Liver (tissue), 9 donors: ENCODE results near the gene GNE. TPM values are rescaled to one million over a fixed set of nuclear protein-coding genes. Genes with fewer than 3 reads are reported as not detected.

Experiments
- DNase-seq: peaks from one replicate; pipeline ENCODE4 v3.0.0-alpha.2; 2017; ENCODE audit warnings: low spot score
- H3K27ac ChIP-seq, 2 donors: one replicate each; pipeline ENCODE4 v1.7.0; 2013; ENCODE audit warnings: inconsistent platforms in 2 of 2, low read length in 2 of 2, control low read depth in 1 of 2, low read depth in 1 of 2, mild to moderate bottlenecking in 1 of 2
- H3K27me3 ChIP-seq, 4 donors: one replicate each; pipeline versions ENCODE4 v1.6.1 to v1.7.0; 2013; ENCODE audit warnings: low read length in 3 of 4, inconsistent platforms in 1 of 4, mild to moderate bottlenecking in 1 of 4, moderate library complexity in 1 of 4; ENCODE audit not compliant: control insufficient read depth in 4 of 4, insufficient read depth in 4 of 4
- H3K36me3 ChIP-seq, 4 donors: one replicate each; pipeline versions ENCODE4 v1.6.1 to v1.7.0; 2013; ENCODE audit warnings: low read length in 3 of 4, mild to moderate bottlenecking in 3 of 4, low read depth in 1 of 4, moderate library complexity in 1 of 4; ENCODE audit not compliant: control insufficient read depth in 4 of 4, insufficient read depth in 3 of 4
- H3K4me1 ChIP-seq, 4 donors: one replicate each; pipeline versions ENCODE4 v1.6.1 to v1.7.0; 2013; ENCODE audit warnings: low read length in 3 of 4, mild to moderate bottlenecking in 3 of 4, moderate library complexity in 1 of 4; ENCODE audit not compliant: control insufficient read depth in 4 of 4, insufficient read depth in 4 of 4
- H3K4me3 ChIP-seq, 3 donors: one replicate each; pipeline versions ENCODE4 v1.6.1 to v1.7.0; 2013; ENCODE audit warnings: low read length in 3 of 3, control low read depth in 1 of 3, low read depth in 1 of 3, mild to moderate bottlenecking in 1 of 3
- H3K9ac ChIP-seq, 2 donors: one replicate each; pipeline ENCODE4 v1.7.0; 2013; ENCODE audit warnings: low read length in 2 of 2, mild to moderate bottlenecking in 2 of 2, moderate library complexity in 2 of 2, control low read depth in 1 of 2, low read depth in 1 of 2
- H3K9me3 ChIP-seq, 4 donors: one replicate each; pipeline versions ENCODE4 v1.6.1 to v1.7.0; 2013; ENCODE audit warnings: low read length in 3 of 4; ENCODE audit not compliant: control insufficient read depth in 4 of 4
- FOXA1 ChIP-seq: IDR thresholded peaks from 2 replicates; pipeline ENCODE4 v1.6.1; 2016; ENCODE audit warnings: antibody characterized with exemption
- FOXA2 ChIP-seq: IDR thresholded peaks from 2 replicates; pipeline ENCODE4 v1.6.1; 2016; ENCODE audit warnings: antibody characterized with exemption
- GABPA ChIP-seq, 2 donors: IDR thresholded peaks in 1 of 2; conservative IDR thresholded peaks in 1 of 2; 2 replicates each; pipeline ENCODE4 v1.6.1; 2016; ENCODE audit warnings: antibody characterized with exemption in 2 of 2, mild to moderate bottlenecking in 1 of 2, moderate library complexity in 1 of 2
- HNF4A ChIP-seq, 2 donors: conservative IDR thresholded peaks; 2 replicates each; pipeline ENCODE4 v1.6.1; 2016; ENCODE audit warnings: antibody characterized with exemption in 2 of 2, mild to moderate bottlenecking in 2 of 2
- HNF4G ChIP-seq: IDR thresholded peaks from 2 replicates; pipeline ENCODE4 v1.6.1; 2016; ENCODE audit warnings: antibody characterized with exemption
- JUND ChIP-seq, 2 donors: IDR thresholded peaks; 2 replicates each; pipeline ENCODE4 v1.6.1; 2016; ENCODE audit warnings: antibody characterized with exemption in 2 of 2
- NR2F2 ChIP-seq: IDR thresholded peaks from 2 replicates; pipeline ENCODE4 v1.6.1; 2016; ENCODE audit warnings: antibody characterized with exemption
- RAD21 ChIP-seq, 2 donors: IDR thresholded peaks; 2 replicates each; pipeline ENCODE4 v1.6.1; 2016; ENCODE audit warnings: antibody characterized with exemption in 2 of 2, mild to moderate bottlenecking in 2 of 2
- RXRA ChIP-seq, 2 donors: IDR thresholded peaks; 2 replicates each; pipeline ENCODE4 v1.6.1; 2017 to 2018; ENCODE audit warnings: antibody characterized with exemption in 2 of 2, mild to moderate bottlenecking in 1 of 2
- SP1 ChIP-seq: IDR thresholded peaks from 2 replicates; pipeline ENCODE4 v1.6.1; 2018; ENCODE audit warnings: antibody characterized with exemption, mild to moderate bottlenecking
- WGBS: extraction: QIAGEN DNeasy Blood & Tissue Kit; methylation state at CpG from one replicate; pipeline ENCODE4 v1.1.7; 2013; 5-methylcytosine and 5-hydroxymethylcytosine counted together
- polyA plus RNA-seq, 2 donors: library from polyadenylated mRNA; stranded (reverse) in 1 of 2; unstranded in 1 of 2; fragments of 200-250 nt in 1 of 2; fragments of >200 nt in 1 of 2; fragmentation: Nextera tagmentation in 1 of 2; extraction: Ambion mirVana in 1 of 2; gene quantifications; one replicate each; pipeline versions ENCODE4 v1.2.1 to v1.2.3, GENCODE V29; 2013 to 2015
- total RNA-seq, 2 donors: library from RNA; depleted of rRNA; stranded (reverse); fragments of >200 nt; gene quantifications; one replicate each; pipeline ENCODE4 v1.2.3, GENCODE V29; 2014
- TF ChIP-seq, protein P1 (sequence below): IDR thresholded peaks from 2 replicates; pipeline ENCODE4 v1.6.1; 2016; ENCODE audit warnings: antibody characterized with exemption, mild to moderate bottlenecking
- TF ChIP-seq, protein P2 (sequence below): IDR thresholded peaks from 2 replicates; pipeline ENCODE4 v1.6.1; 2016; ENCODE audit warnings: antibody characterized with exemption
- TF ChIP-seq, protein P3 (sequence below): IDR thresholded peaks from 2 replicates; pipeline ENCODE4 v1.6.1; 2016; ENCODE audit warnings: antibody characterized with exemption
- TF ChIP-seq, protein P4 (sequence below): fragments of 150-350 bp; IDR thresholded peaks from 2 replicates; pipeline ENCODE4 v1.5.1; 2017; ENCODE audit warnings: improper control_type of control experiment, low read depth, low read length; ENCODE audit not compliant: missing input control
- TF ChIP-seq, protein P5 (sequence below): IDR thresholded peaks from 2 replicates; pipeline ENCODE4 v1.6.1; 2016; ENCODE audit warnings: antibody characterized with exemption
- donor health status: healthy.
- donor health status: healthy.
- donor health status: healthy.
- donor health status: healthy.
- donor health status: healthy.

The GNE gene
- total and polyA plus RNA-seq, 4 donors = 21.8 to 177 (median 38.1) TPM

DNA sequence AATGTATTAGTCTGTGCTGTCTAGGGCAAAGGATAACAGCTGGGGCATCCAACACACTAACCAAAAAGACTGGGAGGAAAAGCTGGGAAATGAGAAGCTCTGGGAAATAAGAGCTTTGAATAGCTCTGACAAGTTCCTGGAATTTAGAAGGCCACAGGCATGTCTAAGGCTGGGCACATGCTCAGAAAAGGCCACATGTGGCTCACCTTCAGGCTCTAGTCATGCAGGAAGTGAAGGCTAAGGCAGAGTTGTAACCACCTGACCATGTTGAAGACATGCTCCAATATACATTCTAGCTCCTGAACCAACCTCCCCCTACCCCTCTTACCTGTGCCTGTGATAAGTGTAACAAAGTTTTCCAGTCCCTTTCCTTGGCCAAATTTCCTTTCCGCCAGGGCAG lies 35.8 kb downstream of the GNE start:
- H3K27ac ChIP-seq = no peak overlapping the region
- no peak for DNase-seq
- no peaks in the 10 kb centered on the region for H3K27me3 ChIP-seq
- no peak overlapping the region for H3K4me3 ChIP-seq
- no peaks in the 10 kb centered on the region for H3K9me3 ChIP-seq
- no peak for TF ChIP-seq SP1
- TF ChIP-seq, protein P1, sequence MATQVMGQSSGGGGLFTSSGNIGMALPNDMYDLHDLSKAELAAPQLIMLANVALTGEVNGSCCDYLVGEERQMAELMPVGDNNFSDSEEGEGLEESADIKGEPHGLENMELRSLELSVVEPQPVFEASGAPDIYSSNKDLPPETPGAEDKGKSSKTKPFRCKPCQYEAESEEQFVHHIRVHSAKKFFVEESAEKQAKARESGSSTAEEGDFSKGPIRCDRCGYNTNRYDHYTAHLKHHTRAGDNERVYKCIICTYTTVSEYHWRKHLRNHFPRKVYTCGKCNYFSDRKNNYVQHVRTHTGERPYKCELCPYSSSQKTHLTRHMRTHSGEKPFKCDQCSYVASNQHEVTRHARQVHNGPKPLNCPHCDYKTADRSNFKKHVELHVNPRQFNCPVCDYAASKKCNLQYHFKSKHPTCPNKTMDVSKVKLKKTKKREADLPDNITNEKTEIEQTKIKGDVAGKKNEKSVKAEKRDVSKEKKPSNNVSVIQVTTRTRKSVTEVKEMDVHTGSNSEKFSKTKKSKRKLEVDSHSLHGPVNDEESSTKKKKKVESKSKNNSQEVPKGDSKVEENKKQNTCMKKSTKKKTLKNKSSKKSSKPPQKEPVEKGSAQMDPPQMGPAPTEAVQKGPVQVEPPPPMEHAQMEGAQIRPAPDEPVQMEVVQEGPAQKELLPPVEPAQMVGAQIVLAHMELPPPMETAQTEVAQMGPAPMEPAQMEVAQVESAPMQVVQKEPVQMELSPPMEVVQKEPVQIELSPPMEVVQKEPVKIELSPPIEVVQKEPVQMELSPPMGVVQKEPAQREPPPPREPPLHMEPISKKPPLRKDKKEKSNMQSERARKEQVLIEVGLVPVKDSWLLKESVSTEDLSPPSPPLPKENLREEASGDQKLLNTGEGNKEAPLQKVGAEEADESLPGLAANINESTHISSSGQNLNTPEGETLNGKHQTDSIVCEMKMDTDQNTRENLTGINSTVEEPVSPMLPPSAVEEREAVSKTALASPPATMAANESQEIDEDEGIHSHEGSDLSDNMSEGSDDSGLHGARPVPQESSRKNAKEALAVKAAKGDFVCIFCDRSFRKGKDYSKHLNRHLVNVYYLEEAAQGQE = no peak
- TF ChIP-seq, protein P2, sequence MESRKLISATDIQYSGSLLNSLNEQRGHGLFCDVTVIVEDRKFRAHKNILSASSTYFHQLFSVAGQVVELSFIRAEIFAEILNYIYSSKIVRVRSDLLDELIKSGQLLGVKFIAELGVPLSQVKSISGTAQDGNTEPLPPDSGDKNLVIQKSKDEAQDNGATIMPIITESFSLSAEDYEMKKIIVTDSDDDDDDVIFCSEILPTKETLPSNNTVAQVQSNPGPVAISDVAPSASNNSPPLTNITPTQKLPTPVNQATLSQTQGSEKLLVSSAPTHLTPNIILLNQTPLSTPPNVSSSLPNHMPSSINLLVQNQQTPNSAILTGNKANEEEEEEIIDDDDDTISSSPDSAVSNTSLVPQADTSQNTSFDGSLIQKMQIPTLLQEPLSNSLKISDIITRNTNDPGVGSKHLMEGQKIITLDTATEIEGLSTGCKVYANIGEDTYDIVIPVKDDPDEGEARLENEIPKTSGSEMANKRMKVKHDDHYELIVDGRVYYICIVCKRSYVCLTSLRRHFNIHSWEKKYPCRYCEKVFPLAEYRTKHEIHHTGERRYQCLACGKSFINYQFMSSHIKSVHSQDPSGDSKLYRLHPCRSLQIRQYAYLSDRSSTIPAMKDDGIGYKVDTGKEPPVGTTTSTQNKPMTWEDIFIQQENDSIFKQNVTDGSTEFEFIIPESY = no peak
- TF ChIP-seq HNF4G = no peak
- no peak for TF ChIP-seq GABPA (IDR thresholded peaks at IDR 0.05 in 1 of 2, conservative IDR thresholded peaks at IDR 0.05 in 1 of 2)
- TF ChIP-seq NR2F2 = no peak
- TF ChIP-seq FOXA2 = no peak
- TF ChIP-seq, protein P3, sequence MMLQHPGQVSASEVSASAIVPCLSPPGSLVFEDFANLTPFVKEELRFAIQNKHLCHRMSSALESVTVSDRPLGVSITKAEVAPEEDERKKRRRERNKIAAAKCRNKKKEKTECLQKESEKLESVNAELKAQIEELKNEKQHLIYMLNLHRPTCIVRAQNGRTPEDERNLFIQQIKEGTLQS = no peak
- WGBS = 98% methylated on average over 1 of the region's 1 CpG
- H3K4me1 ChIP-seq = peaks cover 0 to 1% (median 0%) of the 10 kb centered on the region in 4 donors
- H3K36me3 ChIP-seq = peaks cover 35 to 83% (median 73%) of the 10 kb centered on the region in 4 donors
- H3K9ac ChIP-seq = no peak overlapping the region

DNA sequence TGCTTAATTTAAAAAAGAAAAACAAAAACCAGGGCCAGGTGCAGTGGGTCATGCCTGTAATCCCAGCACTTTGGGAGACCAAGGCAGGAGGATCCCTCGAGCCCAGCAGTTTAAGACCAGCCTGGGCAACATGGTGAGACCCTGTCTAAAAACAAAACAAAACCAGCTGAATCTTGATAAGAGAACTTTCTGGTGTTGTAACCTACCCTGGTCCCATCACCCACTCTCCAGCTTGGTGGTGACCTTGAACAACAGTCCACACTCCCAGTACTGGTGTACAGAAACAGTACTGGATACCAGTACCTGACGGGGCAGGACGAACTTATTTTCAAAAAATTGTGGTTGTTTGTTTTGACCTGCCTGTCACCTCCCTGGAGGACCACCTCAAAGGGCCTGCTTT lies 36.6 kb downstream of the GNE start:
- Histone ChIP-seq H3K27me3 (no peaks in the 10 kb centered on the region), H3K36me3 (peaks cover 34 to 83% (median 73%) of the 10 kb centered on the region in 4 donors), H3K4me3 (no peak overlapping the region), H3K27ac (no peak overlapping the region), H3K9me3 (no peaks in the 10 kb centered on the region), H3K4me1 (peaks cover 0 to 1% (median 0%) of the 10 kb centered on the region in 4 donors), H3K9ac (no peak overlapping the region)
- 65% methylated on average over 3 of the region's 3 CpGs for WGBS
- TF ChIP-seq, protein P4, sequence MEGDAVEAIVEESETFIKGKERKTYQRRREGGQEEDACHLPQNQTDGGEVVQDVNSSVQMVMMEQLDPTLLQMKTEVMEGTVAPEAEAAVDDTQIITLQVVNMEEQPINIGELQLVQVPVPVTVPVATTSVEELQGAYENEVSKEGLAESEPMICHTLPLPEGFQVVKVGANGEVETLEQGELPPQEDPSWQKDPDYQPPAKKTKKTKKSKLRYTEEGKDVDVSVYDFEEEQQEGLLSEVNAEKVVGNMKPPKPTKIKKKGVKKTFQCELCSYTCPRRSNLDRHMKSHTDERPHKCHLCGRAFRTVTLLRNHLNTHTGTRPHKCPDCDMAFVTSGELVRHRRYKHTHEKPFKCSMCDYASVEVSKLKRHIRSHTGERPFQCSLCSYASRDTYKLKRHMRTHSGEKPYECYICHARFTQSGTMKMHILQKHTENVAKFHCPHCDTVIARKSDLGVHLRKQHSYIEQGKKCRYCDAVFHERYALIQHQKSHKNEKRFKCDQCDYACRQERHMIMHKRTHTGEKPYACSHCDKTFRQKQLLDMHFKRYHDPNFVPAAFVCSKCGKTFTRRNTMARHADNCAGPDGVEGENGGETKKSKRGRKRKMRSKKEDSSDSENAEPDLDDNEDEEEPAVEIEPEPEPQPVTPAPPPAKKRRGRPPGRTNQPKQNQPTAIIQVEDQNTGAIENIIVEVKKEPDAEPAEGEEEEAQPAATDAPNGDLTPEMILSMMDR = no peak
- TF ChIP-seq, protein P3 = no peak
- TF ChIP-seq, protein P2 = no peak
- no peak for TF ChIP-seq FOXA1
- TF ChIP-seq FOXA2 = no peak
- peak in 1 of 2 donors; percentile 22 for TF ChIP-seq RXRA (IDR thresholded peaks at IDR 0.05)
- no peak for TF ChIP-seq JUND (IDR thresholded peaks at IDR 0.05)
- TF ChIP-seq, protein P1 = no peak
- TF ChIP-seq RAD21 (IDR thresholded peaks at IDR 0.05) = peak in 1 of 2 donors; percentile 18
- TF ChIP-seq, protein P5, sequence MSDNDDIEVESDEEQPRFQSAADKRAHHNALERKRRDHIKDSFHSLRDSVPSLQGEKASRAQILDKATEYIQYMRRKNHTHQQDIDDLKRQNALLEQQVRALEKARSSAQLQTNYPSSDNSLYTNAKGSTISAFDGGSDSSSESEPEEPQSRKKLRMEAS = no peak
- TF ChIP-seq SP1 = peak; percentile 49
- peak; percentile 63 to 81 for TF ChIP-seq HNF4A (conservative IDR thresholded peaks at IDR 0.05)
- DNase-seq = no peak
